ENCODE data around the gene CEP112. TPM values are rescaled to one million over a fixed set of nuclear protein-coding genes. Genes with fewer than 3 reads are reported as not detected.

CEP112 gene
- total and polyA plus RNA-seq, 2 of the 4 experiments (the other 2 are of a cell fraction) = 2.5 to 5.6 TPM

- Histone ChIP-seq H3K4me1 (ENCODE audit: control insufficient read depth, insufficient read depth, low read length) (no peaks in the 10 kb centered on the region), H3K9ac (ENCODE audit: low read depth, low read length) (no peak overlapping the region), H3K4me2 (ENCODE audit: low read depth, low read length) (no peak overlapping the region), H4K91ac (ENCODE audit: insufficient read depth, low read depth, low read length) (no peak overlapping the region), H3K56ac (ENCODE audit: extremely low read depth, insufficient read depth, low read length) (no peak overlapping the region), H4K5ac (ENCODE audit: low read depth, low read length) (no peak overlapping the region), H2AFZ (replicated peaks; ENCODE audit: low read length, poor library complexity) (no peak overlapping the region), H2AK9ac (replicated peaks; ENCODE audit: low read depth, low read length, poor library complexity) (no peak overlapping the region), H3K36me3 (ENCODE audit: control insufficient read depth, insufficient read depth, low read length) (no peaks in the 10 kb centered on the region), H3K79me1 (ENCODE audit: low read depth in 1 of 2, low read length in 2 of 2) (no peaks in the 10 kb centered on the region), H3K23ac (ENCODE audit: low read depth, low read length) (no peak overlapping the region), H3K4me3 (ENCODE audit: insufficient read depth, low read depth, low read length) (no peak overlapping the region), H2BK5ac (ENCODE audit: low read depth, low read length, poor library complexity, severe bottlenecking) (no peak overlapping the region), H3K14ac (replicated peaks; ENCODE audit: low read depth, low read length) (no peak overlapping the region), H2AK5ac (ENCODE audit: low read depth, low read length) (no peak overlapping the region), H3K27me3 (ENCODE audit: control insufficient read depth, insufficient read depth, low read length) (no peaks in the 10 kb centered on the region), H4K8ac (ENCODE audit: low read depth in 2 of 2, low read length in 2 of 2) (no peak overlapping the region), H2BK20ac (ENCODE audit: low read depth, low read length) (no peak overlapping the region), H3K27ac (ENCODE audit: insufficient read depth, low read length) (no peak overlapping the region), H3K9me3 (ENCODE audit: control insufficient read depth, insufficient read depth, low read length) (no peaks in the 10 kb centered on the region), H3K18ac (ENCODE audit: low read depth, low read length) (no peak overlapping the region), H2BK15ac (ENCODE audit: low read depth, low read length) (no peak overlapping the region), H4K20me1 (ENCODE audit: insufficient read depth, low read length) (no peaks in the 10 kb centered on the region), H3K4ac (ENCODE audit: low read depth, low read length) (no peak overlapping the region), H2BK120ac (ENCODE audit: low read depth, low read length) (no peak overlapping the region), H3K9me1 (ENCODE audit: insufficient read depth, low read length) (no peaks in the 10 kb centered on the region)
- dilution Hi-C loops (cut with HindIII; ENCODE audit: low sequenced_read_pairs, unreplicated experiment) (no loop called here), intact Hi-C loops (cut with micrococcal nuclease) (no loop called here), in situ Hi-C loops (cut with MboI; ENCODE audit: low sequenced_read_pairs) (no loop called here)
- BruUV-seq (replicated peaks) = no TSS peak
- 100% methylated on average over 1 of the region's 4 CpGs; no CpG with 5 or more reads in 1 of the 2 experiments for WGBS, 2 experiments (ENCODE audit: extremely low coverage in 2 of 2, insufficient read length in 1 of 2)
- CTCF ChIA-PET = interaction anchor here (0.6 to 0.7 kb wide), 3 partner anchors 12 to 712 kb away, joined by 3 to 5 read pairs (median 3); no protein-coding TSS in a partner anchor
- ATAC-seq (ENCODE audit: low read depth) = no peak
- DNase-seq = no peak
- POLR2A ChIA-PET (ENCODE audit: unreplicated experiment) = no interaction called here
- TF ChIP-seq FOS (IDR thresholded peaks at IDR 0.05; ENCODE audit: low read depth, low read length) (no peak), MAZ (IDR thresholded peaks at IDR 0.05; ENCODE audit: borderline replicate concordance, low read depth, low read length) (no peak), RFX5 (IDR thresholded peaks at IDR 0.05; ENCODE audit: low read depth, low read length) (no peak), POLR2A (IDR thresholded peaks at IDR 0.05; ENCODE audit: low read depth, low read length) (no peak), RAD21 (IDR thresholded peaks at IDR 0.05; ENCODE audit: low read length) (no peak), SMC3 (IDR thresholded peaks at IDR 0.05; ENCODE audit: low read depth, low read length) (no peak), RCOR1 (IDR thresholded peaks at IDR 0.05; ENCODE audit: insufficient replicate concordance, low read length) (no peak), CHD1 (IDR thresholded peaks at IDR 0.05; ENCODE audit: low read depth, low read length) (no peak), USF2 (IDR thresholded peaks at IDR 0.05; ENCODE audit: low read depth, low read length) (no peak), NFE2L2 (IDR thresholded peaks at IDR 0.05; ENCODE audit: low read depth, low read length) (no peak), BHLHE40 (IDR thresholded peaks at IDR 0.05; ENCODE audit: low read depth, low read length) (no peak), MAFK (IDR thresholded peaks at IDR 0.05; ENCODE audit: low read depth, low read length) (no peak), ELK1 (IDR thresholded peaks at IDR 0.05; ENCODE audit: borderline replicate concordance, low read depth, low read length) (no peak), MXI1 (IDR thresholded peaks at IDR 0.05; ENCODE audit: borderline replicate concordance, low read depth, low read length) (no peak), CEBPB (IDR thresholded peaks at IDR 0.05; ENCODE audit: low read depth, low read length) (no peak)
Measured at GRCh38 chr17:66040402-66040801, 151.5 kb downstream of the CEP112 start.

All from IMR-90 (cell line).